Measurements from ENCODE around the gene SLC27A5. TPM values are rescaled to one million over a fixed set of nuclear protein-coding genes. Genes with fewer than 3 reads are reported as not detected.

SLC27A5 gene
- total RNA-seq, 2 donors from 2014 or later: 5.4 to 9.9 TPM

DNA sequence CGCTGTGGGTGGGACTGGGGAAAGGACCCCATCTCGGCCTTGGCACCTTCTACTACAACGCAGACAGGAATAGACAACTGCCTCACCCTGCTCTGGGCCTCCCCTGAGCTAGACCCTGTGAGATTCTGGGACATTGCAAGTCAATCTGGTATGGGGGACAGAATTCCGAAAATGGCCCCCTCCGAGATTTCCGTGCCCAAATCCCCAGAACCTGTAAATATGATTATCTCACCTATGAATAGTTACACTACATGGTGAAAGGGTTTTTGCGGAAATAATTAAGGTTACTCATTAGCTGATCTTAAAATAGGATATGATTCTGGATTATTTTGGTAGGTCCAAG, 8.4 kb upstream of the SLC27A5 start:
- H3K9me3 ChIP-seq: no peaks in the 10 kb centered on the region
- intact Hi-C loops (cut with DNase I): no loop called here
- no peak for ATAC-seq
- peak overlapping the region; percentile 87 to 95 (median 91) for H3K27ac ChIP-seq
- H3K36me3 ChIP-seq (replicated peaks in 1 of 2; ENCODE audit: insufficient read depth in 1 of 2, low read depth in 2 of 2): peaks cover 0 to 7% of the 10 kb centered on the region in 2 donors
- WGBS, 2 donors: 6 to 8% methylated on average over 4 to 7 of the region's 7 CpGs
- TF ChIP-seq POLR2A (IDR thresholded peaks at IDR 0.05): no peak
- TF ChIP-seq, protein P1, sequence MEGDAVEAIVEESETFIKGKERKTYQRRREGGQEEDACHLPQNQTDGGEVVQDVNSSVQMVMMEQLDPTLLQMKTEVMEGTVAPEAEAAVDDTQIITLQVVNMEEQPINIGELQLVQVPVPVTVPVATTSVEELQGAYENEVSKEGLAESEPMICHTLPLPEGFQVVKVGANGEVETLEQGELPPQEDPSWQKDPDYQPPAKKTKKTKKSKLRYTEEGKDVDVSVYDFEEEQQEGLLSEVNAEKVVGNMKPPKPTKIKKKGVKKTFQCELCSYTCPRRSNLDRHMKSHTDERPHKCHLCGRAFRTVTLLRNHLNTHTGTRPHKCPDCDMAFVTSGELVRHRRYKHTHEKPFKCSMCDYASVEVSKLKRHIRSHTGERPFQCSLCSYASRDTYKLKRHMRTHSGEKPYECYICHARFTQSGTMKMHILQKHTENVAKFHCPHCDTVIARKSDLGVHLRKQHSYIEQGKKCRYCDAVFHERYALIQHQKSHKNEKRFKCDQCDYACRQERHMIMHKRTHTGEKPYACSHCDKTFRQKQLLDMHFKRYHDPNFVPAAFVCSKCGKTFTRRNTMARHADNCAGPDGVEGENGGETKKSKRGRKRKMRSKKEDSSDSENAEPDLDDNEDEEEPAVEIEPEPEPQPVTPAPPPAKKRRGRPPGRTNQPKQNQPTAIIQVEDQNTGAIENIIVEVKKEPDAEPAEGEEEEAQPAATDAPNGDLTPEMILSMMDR (IDR thresholded peaks at IDR 0.05): no peak
- H3K4me1 ChIP-seq: peaks cover 34% of the 10 kb centered on the region
- H3K4me3 ChIP-seq: peak overlapping the region; percentile 54 to 72
- DNase-seq: no peak
- no peaks in the 10 kb centered on the region for H3K27me3 ChIP-seq

GRCh38 chr19:58519355-58520256, 7.8 kb upstream of the SLC27A5 start, which contains the start of gene ZBTB45:
TSS of gene ZBTB45 (minus strand) at chr19:58519810. CDS start at chr19:58517673, 2,137 bp downstream.
- 0% methylated on average over 3 to 85 of the region's 87 CpGs for WGBS, 2 donors
- ATAC-seq (peak; percentile 89), DNase-seq (peak; percentile 93 to 96 (median 93))
- Histone ChIP-seq H3K4me3 (peak within 1 kb of the TSS; percentile 54 to 72), H3K27me3 (no peaks in the 10 kb centered on the region), H3K9me3 (no peaks in the 10 kb centered on the region), H3K4me1 (peaks cover 40% of the 10 kb centered on the region), H3K27ac (peak within 1 kb of the TSS; percentile 87 to 95 (median 91)), H3K36me3 (replicated peaks in 1 of 2; ENCODE audit: insufficient read depth in 1 of 2, low read depth in 2 of 2) (peaks cover 0 to 7% of the 10 kb centered on the region in 2 donors)
- TF ChIP-seq POLR2A (IDR thresholded peaks at IDR 0.05): peak; percentile 43 to 85 (median 75)
- TF ChIP-seq, protein P1 (IDR thresholded peaks at IDR 0.05): peak; percentile 47 to 92 (median 75)
- intact Hi-C loops (cut with DNase I): no loop called here

DNA sequence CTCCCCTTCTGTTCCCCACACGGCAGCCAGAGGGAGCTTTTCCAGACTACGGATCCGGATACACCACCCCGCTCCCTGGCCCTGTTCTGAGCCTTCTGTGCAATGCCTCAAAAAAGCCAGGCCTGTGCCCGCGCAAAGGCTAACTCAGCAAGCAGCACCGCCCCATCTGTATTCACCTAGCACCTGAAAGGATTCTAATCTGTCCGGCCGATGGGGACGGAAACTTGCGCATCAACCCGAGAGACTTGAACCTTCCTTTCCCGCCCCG, 7.2 kb upstream of the SLC27A5 start:
- peak; percentile 44 for ATAC-seq
- Histone ChIP-seq H3K4me1 (peaks cover 44% of the 10 kb centered on the region), H3K27ac (peak overlapping the region; percentile 87 to 95 (median 91)), H3K9me3 (no peaks in the 10 kb centered on the region), H3K27me3 (no peaks in the 10 kb centered on the region), H3K36me3 (replicated peaks in 1 of 2; ENCODE audit: insufficient read depth in 1 of 2, low read depth in 2 of 2) (peaks cover 0 to 7% of the 10 kb centered on the region in 2 donors), H3K4me3 (peak overlapping the region; percentile 54 to 72)
- no peak for TF ChIP-seq POLR2A (IDR thresholded peaks at IDR 0.05)
- TF ChIP-seq, protein P1 (IDR thresholded peaks at IDR 0.05): peak in 5 of 7 experiments; percentile 15 to 59 (median 36)
- intact Hi-C loops (cut with DNase I): no loop called here
- WGBS, 2 donors: 0 to 2% methylated on average over 13 to 14 of the region's 14 CpGs
- peak; percentile 60 to 69 (median 66) for DNase-seq

DNA sequence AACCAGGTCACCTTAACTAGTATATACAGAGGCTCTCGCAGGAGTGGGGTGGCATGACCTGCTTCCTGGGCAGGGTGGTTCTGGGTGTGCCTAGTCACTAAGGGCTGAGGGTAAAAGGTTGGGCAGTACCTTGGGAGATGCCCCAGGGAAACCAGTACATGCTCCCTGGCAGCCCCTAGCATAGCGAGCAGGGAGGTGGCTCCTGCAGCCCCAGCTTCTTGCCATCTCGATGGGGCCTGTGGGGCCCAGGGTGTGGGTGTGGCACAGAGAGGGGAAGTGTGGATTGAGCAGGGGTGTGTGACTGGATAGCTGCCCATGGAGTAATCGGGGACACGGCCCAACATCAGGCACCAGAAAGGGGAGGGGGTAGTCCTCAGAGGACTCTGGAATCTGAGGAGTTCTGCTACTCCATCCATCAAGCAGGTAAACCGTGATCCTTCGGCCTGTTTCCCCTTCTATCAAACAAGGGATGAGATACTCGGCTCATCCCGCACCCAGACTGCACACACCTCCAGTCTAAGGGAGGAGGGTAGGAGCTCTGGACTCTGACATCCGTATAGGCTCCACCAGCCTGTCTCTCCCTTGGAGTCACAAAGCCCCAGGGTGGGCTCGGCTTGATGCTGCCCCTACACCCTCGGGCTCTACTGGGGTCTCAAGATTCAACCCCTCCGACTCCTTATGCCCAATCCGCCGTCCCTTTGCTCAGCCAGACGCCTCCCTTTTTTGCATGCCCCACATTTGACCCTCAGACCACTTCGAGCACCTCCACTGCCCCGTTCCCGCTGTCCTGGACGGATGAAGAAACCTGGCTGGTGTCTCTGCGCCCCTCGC, 6.7 kb upstream of the SLC27A5 start:
- ATAC-seq (no peak), DNase-seq (no peak)
- Histone ChIP-seq H3K36me3 (replicated peaks in 1 of 2; ENCODE audit: insufficient read depth in 1 of 2, low read depth in 2 of 2) (peaks cover 0 to 7% of the 10 kb centered on the region in 2 donors), H3K27me3 (no peaks in the 10 kb centered on the region), H3K4me1 (peaks cover 48% of the 10 kb centered on the region), H3K27ac (peak overlapping the region; percentile 87 to 95 (median 91)), H3K9me3 (no peaks in the 10 kb centered on the region), H3K4me3 (peak overlapping the region; percentile 54 to 72)
- WGBS, 2 donors: 8 to 11% methylated on average over 22 of the region's 22 CpGs
- intact Hi-C loops (cut with DNase I): no loop called here
- TF ChIP-seq, protein P1 (IDR thresholded peaks at IDR 0.05): peak in 2 of 7 experiments; percentile 61 to 71
- no peak for TF ChIP-seq POLR2A (IDR thresholded peaks at IDR 0.05)

Measured in body of pancreas (tissue), 4 donors.